ENCODE results near the gene LARGE1. TPM values are rescaled to one million over a fixed set of nuclear protein-coding genes. Genes with fewer than 3 reads are reported as not detected.

Gene LARGE1
- 1.4 TPM for polyA plus RNA-seq

DNA sequence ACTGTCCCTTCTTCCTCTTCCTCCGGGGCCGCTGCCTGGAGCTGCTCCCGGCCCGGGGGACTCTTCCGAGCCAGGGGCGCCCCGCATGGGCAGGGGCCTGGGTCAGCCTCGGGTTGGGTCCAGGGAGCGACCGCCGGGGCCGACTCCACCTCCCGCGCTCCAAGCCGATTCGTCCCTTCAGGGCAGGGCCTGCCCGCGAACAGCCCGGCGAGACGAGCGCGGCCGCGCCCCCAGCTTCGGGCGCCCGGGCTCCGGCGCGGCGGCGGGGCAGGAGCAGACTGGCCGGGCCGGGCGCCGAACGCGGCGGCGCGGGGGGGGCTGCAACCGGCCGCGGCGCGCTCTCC, at the start of gene LARGE1:
Gene LARGE1, minus strand, starts transcription at position 280 of the 344 bp plus-strand sequence.
- H3K27ac Mint-ChIP-seq = peak within 1 kb of the TSS; percentile 74 to 93 (median 82)
- peaks cover 12% of the 10 kb centered on the region for H3K27me3 Mint-ChIP-seq
- H3K4me1 Mint-ChIP-seq = peaks cover 15 to 33% (median 33%) of the 10 kb centered on the region in 3 donors
- peak within 1 kb of the TSS; percentile 88 to 97 (median 94) for H3K4me3 Mint-ChIP-seq
- H3K9me3 Mint-ChIP-seq = no peaks in the 10 kb centered on the region
- H3K36me3 Mint-ChIP-seq = no peaks in the 10 kb centered on the region

DNA sequence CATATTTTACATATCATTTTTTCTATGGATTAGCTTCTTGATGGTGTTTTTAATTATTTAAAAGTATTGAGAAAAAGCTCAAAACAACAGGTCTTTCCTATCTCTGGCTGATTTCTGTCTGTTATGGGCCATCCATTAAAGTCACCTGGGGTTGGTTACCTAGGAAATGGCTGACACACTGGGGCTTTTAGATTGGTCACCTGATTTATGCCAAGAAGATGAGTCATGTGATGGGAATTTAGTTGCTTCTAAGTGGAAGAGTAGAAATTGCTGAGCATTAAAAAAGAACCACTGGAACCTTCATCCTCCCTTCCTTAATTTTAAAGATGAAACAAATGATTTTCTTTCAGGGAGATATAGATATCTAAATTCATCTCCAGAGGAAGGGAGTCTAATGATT, 48.8 kb upstream of the LARGE1 start:
- H3K27me3 Mint-ChIP-seq = peaks cover 7% of the 10 kb centered on the region
- H3K27ac Mint-ChIP-seq = peak overlapping the region in 1 of 3 donors; percentile 4
- peaks cover 0 to 4% (median 0%) of the 10 kb centered on the region in 3 donors for H3K9me3 Mint-ChIP-seq
- H3K4me1 Mint-ChIP-seq = peaks cover 0 to 2% (median 0%) of the 10 kb centered on the region in 3 donors
- H3K4me3 Mint-ChIP-seq = no peak overlapping the region
- H3K36me3 Mint-ChIP-seq = no peaks in the 10 kb centered on the region

DNA sequence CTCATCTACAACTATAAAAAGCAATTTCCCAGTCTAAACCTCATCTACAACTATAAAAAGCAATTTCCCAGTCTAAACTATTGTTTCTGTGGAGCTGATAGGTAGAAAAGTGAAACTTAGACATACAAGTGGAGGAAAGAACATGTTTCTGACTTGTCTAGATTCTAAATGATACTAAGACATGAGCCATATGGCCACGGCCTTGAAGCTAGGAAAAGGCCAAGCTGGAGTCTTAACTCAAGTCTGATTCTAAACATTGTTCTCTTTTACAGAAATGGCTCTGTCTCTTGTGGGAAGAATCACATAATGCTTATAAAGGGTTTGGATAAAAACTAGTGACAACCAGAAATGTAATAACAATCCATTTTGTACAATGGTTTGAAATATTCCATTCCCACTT, 43.8 kb upstream of the LARGE1 start:
- Mint-ChIP-seq H3K4me3 (no peak overlapping the region), H3K9me3 (peaks cover 0 to 2% (median 0%) of the 10 kb centered on the region in 3 donors), H3K36me3 (no peaks in the 10 kb centered on the region), H3K4me1 (peaks cover 4 to 6% (median 6%) of the 10 kb centered on the region in 3 donors), H3K27ac (no peak overlapping the region), H3K27me3 (no peaks in the 10 kb centered on the region)

DNA sequence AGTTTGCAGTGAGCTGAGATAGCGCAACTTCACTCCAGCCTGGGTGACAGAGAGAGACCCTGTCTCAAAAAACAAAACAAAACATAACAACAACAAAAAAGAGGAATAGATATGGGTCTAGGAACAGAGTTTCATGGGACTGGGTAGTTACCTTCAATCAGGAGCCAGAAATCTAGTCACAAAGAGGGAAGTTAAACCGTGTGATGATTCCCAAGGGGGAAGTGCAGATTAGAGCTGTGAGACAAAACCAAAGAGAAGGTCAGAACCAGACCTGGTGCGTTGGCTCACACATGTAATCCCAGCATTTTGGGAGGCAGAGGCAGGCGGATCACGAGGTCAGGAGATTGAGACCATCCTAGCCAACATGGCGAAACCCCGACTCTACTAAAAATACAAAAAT, 42.1 kb upstream of the LARGE1 start:
- no peak overlapping the region for H3K27ac Mint-ChIP-seq
- peaks cover 4 to 6% (median 6%) of the 10 kb centered on the region in 3 donors for H3K4me1 Mint-ChIP-seq
- no peaks in the 10 kb centered on the region for H3K27me3 Mint-ChIP-seq
- H3K4me3 Mint-ChIP-seq = no peak overlapping the region
- H3K9me3 Mint-ChIP-seq = peaks cover 0 to 2% (median 0%) of the 10 kb centered on the region in 3 donors
- no peaks in the 10 kb centered on the region for H3K36me3 Mint-ChIP-seq

DNA sequence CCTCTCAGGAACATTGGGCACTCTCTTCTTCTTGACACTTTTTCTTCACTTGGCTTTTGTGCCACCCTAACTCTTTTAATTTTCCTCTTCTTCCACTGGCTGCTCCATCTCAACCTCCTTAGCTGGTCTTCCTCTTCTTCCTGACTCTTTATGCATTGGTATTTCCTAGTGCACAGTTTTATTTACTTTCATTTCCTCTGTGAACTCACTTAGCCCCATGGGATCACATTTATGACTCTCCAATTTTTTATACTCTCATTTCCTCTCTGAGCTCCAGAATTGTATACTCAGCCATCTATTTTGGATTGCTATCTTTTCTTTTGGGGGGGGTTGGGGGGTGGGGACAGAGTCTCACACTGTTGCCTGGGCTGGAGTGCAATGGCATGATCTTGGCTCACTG, 38.5 kb upstream of the LARGE1 start:
- no peaks in the 10 kb centered on the region for H3K36me3 Mint-ChIP-seq
- no peak overlapping the region for H3K27ac Mint-ChIP-seq
- H3K9me3 Mint-ChIP-seq = peaks cover 0 to 2% (median 0%) of the 10 kb centered on the region in 3 donors
- peaks cover 3 to 6% (median 4%) of the 10 kb centered on the region in 3 donors for H3K4me1 Mint-ChIP-seq
- peaks cover 4% of the 10 kb centered on the region for H3K27me3 Mint-ChIP-seq
- H3K4me3 Mint-ChIP-seq = no peak overlapping the region

DNA sequence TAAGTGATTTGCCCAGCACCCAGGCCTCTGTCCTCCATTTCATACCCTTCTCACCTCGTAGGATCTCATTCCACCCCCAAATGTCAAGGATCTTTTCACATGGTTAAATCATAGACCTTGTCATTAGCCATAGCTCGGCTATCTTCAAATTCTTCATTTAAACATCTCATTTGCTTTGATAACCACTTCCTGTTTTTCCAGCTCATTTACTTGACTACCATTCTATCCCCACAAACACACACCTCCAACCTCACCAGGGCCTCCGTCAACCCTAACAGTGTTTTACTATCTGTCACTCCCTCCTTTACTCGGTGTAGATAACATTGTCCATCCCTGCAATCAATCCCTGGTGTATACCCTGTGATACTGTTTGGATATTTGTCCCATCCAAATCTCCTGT, 36.8 kb upstream of the LARGE1 start:
- Mint-ChIP-seq H3K9me3 (peaks cover 0 to 4% (median 0%) of the 10 kb centered on the region in 3 donors), H3K36me3 (no peaks in the 10 kb centered on the region), H3K27me3 (peaks cover 7% of the 10 kb centered on the region), H3K4me1 (no peaks in the 10 kb centered on the region), H3K27ac (no peak overlapping the region), H3K4me3 (no peak overlapping the region)

DNA sequence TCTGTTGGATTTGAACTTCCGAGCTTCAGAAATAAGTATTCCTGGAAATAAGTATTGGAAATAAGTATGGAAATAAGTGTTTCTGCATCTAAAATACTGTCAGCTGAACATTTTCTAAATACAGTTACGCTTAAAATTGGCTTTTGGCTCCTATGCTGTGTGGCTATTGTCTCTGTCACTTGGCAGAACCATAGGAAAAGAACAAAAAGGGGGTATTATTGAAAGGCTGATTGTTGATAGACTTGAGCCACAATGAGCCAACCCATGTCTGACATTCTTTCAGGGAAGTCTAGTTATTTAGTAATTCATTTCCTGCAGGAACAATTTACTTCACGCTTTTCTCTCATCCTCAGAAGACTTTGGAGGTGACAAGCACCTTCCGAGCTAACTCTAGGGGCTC, 32.5 kb upstream of the LARGE1 start:
- no peak overlapping the region for H3K27ac Mint-ChIP-seq
- peaks cover 14% of the 10 kb centered on the region for H3K27me3 Mint-ChIP-seq
- peaks cover 0 to 3% (median 2%) of the 10 kb centered on the region in 3 donors for H3K9me3 Mint-ChIP-seq
- no peak overlapping the region for H3K4me3 Mint-ChIP-seq
- no peaks in the 10 kb centered on the region for H3K4me1 Mint-ChIP-seq
- no peaks in the 10 kb centered on the region for H3K36me3 Mint-ChIP-seq

DNA sequence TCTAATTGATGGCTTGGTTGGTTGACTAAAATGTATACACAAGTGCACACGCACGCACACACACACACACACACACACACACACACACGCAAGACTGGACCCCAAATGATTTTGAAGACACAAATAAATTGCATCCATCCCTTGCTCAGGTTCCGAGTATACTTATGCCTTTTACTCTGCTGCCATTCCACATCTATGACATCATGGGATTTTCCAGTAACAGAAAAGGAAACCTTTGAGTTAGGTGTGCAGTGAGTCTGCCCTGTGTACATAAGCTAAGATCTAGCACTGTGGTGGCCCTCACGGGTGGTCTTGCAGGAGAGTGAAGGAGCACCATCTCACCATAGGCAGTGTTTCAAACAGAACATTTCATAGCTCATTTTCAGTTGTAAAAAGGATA, 20.5 kb upstream of the LARGE1 start:
- peaks cover 0 to 1% (median 0%) of the 10 kb centered on the region in 3 donors for H3K4me1 Mint-ChIP-seq
- peaks cover 3% of the 10 kb centered on the region for H3K27me3 Mint-ChIP-seq
- no peak overlapping the region for H3K4me3 Mint-ChIP-seq
- peaks cover 2% of the 10 kb centered on the region for H3K36me3 Mint-ChIP-seq
- H3K9me3 Mint-ChIP-seq = peaks cover 0 to 11% (median 7%) of the 10 kb centered on the region in 3 donors
- no peak overlapping the region for H3K27ac Mint-ChIP-seq

DNA sequence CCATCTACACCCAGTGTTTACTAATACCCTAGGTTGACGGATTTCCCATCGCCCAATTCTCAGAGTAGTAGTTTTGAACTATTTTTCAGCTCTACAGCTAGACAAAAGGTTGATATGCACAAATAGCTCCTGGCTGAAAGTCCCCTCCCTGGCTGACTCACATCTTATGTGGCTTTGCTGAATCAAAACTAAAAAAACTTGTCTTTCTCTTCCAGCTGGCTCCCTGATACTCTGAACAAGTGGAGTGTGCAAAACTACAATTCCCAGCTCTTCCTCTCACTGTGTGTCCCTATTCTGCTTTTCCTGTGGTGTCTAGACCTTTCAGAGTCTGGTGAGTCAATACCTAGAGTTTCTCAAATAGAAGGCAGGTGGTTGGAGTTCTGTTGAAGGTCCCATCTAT, 12.7 kb upstream of the LARGE1 start:
- H3K4me1 Mint-ChIP-seq = peaks cover 0 to 2% (median 0%) of the 10 kb centered on the region in 3 donors
- peaks cover 2 to 4% (median 3%) of the 10 kb centered on the region in 3 donors for H3K9me3 Mint-ChIP-seq
- peaks cover 2% of the 10 kb centered on the region for H3K27me3 Mint-ChIP-seq
- peak overlapping the region in 1 of 4 donors; percentile 1 for H3K4me3 Mint-ChIP-seq
- H3K36me3 Mint-ChIP-seq = peaks cover 2% of the 10 kb centered on the region
- H3K27ac Mint-ChIP-seq = no peak overlapping the region

DNA sequence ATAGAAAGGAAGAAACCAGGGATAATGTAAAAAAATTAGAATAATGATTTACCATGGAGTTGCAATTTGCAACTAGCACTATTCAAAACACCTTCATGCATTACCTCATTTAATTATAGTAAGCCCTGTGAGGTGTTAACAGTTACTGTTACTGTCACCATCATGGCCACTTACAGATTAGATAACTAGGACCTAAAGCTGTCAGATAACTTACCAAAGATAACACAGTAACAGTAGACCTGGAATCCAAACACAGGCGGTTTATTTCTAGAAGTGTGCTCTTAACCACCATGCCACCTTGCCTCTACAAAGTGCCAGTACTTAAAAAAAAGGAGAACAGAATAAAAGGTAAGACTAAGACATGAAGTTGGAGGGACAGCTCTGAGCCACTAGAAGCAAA, 11.1 kb upstream of the LARGE1 start:
- peaks cover 0 to 2% (median 0%) of the 10 kb centered on the region in 3 donors for H3K4me1 Mint-ChIP-seq
- no peak overlapping the region for H3K4me3 Mint-ChIP-seq
- no peak overlapping the region for H3K27ac Mint-ChIP-seq
- H3K36me3 Mint-ChIP-seq = peaks cover 2% of the 10 kb centered on the region
- H3K9me3 Mint-ChIP-seq = peaks cover 0 to 4% (median 2%) of the 10 kb centered on the region in 3 donors
- peaks cover 2% of the 10 kb centered on the region for H3K27me3 Mint-ChIP-seq

DNA sequence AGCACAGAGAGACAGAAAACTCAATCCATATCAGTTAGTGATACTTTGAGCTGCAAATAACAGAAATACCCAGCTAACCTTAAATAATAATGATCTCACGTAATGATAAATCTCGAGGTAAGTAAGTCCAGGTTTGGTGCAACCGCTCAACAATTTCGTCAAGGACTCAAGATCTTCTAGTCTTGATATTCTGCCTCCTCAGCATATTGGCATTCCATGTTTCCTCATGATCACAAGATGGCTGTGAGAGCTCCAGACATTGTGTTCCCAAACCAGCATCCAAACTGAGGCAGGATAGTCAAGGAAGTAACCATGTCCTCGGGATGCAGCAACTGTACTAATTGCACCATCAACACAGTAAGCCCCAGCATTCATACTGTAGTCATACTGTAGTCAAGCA, 7.5 kb upstream of the LARGE1 start:
- Mint-ChIP-seq H3K36me3 (no peaks in the 10 kb centered on the region), H3K4me3 (no peak overlapping the region), H3K4me1 (peaks cover 3 to 11% (median 4%) of the 10 kb centered on the region in 3 donors), H3K9me3 (no peaks in the 10 kb centered on the region), H3K27me3 (peaks cover 7% of the 10 kb centered on the region), H3K27ac (no peak overlapping the region)

DNA sequence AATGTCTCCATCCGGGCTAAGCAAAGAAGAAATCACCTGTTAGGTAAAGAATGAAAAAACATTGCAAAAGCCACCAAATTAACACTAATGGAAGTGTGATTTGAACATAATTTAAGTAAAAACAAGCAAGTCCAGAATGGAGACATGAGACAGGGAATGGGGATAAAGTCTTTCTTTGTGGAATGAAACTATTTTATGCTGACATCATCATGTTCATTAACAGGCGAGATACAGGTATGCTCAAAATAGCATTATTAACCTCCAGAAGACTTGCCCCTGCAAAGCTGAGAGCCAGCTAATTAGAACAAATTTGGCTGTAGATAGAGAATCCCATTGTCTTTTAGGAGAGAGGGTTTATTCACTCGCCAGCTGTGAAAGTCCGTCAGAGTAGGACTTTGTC, 4.9 kb upstream of the LARGE1 start:
- no peaks in the 10 kb centered on the region for H3K36me3 Mint-ChIP-seq
- H3K4me3 Mint-ChIP-seq = no peak overlapping the region
- no peaks in the 10 kb centered on the region for H3K9me3 Mint-ChIP-seq
- H3K27me3 Mint-ChIP-seq = peaks cover 11% of the 10 kb centered on the region
- peaks cover 3 to 16% (median 8%) of the 10 kb centered on the region in 3 donors for H3K4me1 Mint-ChIP-seq
- peak overlapping the region in 1 of 3 donors; percentile 3 for H3K27ac Mint-ChIP-seq

DNA sequence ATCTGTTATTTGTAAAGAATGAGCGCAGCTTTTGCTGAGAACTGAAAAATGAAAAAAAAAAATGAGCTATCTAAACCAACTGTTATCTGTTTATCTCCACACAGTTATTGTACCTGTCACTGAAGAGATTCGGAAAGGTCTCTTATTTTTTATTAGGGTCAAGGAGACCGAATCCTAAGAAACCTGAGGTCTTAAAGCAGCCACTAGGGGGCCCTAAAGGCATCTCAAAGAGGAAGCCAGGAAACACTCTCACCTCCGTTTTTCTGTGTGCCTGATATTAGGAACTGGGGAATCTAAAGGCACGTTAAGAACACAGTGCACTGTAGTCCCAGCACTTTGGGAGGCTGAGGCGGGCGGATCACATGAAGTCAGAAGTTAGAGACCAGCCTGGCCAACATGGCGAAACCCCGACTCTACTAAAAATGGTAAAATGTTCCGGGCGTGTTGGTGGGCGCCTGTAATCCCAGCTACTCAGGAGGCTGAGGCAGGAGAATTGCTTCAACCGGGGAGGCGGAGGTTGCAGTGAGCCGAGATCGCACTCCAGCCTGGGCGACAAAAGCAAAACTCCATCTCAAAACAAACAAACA, 3.5 kb upstream of the LARGE1 start:
- no peaks in the 10 kb centered on the region for H3K36me3 Mint-ChIP-seq
- H3K9me3 Mint-ChIP-seq = no peaks in the 10 kb centered on the region
- H3K27ac Mint-ChIP-seq = peak overlapping the region in 1 of 3 donors; percentile 78
- peaks cover 12% of the 10 kb centered on the region for H3K27me3 Mint-ChIP-seq
- peaks cover 7 to 23% (median 15%) of the 10 kb centered on the region in 3 donors for H3K4me1 Mint-ChIP-seq
- H3K4me3 Mint-ChIP-seq = peak overlapping the region; percentile 26 to 88 (median 60)

DNA sequence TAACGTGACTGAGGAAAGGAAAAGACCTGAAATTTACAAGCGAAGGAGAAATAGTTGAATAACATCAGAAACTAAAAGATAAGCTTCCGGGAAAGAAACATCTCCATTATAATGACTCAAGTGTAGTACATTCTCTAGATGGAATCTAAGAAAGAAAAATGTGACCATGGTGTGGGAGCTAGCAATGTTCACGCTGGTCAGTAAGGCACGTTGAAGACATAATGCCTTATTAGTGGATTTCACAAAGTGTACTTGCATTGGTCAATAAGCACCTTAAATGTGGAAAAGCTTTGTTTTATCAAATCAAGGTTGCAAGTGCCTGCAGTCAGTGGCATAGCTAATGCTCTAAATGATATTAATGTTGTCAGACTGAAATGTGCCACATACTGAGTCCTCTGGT, 2.8 kb upstream of the LARGE1 start:
- peak overlapping the region; percentile 86 to 95 (median 91) for H3K4me3 Mint-ChIP-seq
- no peaks in the 10 kb centered on the region for H3K9me3 Mint-ChIP-seq
- peaks cover 12% of the 10 kb centered on the region for H3K27me3 Mint-ChIP-seq
- H3K27ac Mint-ChIP-seq = peak overlapping the region in 2 of 3 donors; percentile 54 to 78
- peaks cover 11 to 28% (median 19%) of the 10 kb centered on the region in 3 donors for H3K4me1 Mint-ChIP-seq
- H3K36me3 Mint-ChIP-seq = no peaks in the 10 kb centered on the region

DNA sequence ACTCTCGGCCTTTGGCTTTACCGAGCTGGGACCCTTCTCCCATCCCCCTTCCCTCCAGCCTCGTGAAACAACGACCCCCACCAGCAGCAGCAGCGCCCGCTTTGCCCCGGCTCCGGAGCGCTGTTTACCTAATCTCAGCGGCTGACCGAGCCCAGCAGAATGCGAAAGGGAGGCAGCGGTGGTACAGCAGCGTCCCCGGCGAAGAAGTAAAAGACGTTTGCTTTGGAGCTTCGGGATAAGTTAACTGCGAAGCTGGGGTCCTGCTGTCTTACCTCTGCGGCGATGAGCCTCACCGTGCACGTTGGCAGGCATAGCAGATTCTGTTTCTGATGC, 2.0 kb upstream of the LARGE1 start:
- Mint-ChIP-seq H3K36me3 (no peaks in the 10 kb centered on the region), H3K27ac (peak overlapping the region; percentile 54 to 78 (median 71)), H3K9me3 (no peaks in the 10 kb centered on the region), H3K27me3 (peaks cover 12% of the 10 kb centered on the region), H3K4me1 (peaks cover 15 to 32% (median 24%) of the 10 kb centered on the region in 3 donors), H3K4me3 (peak overlapping the region; percentile 86 to 95 (median 91))

All from IgD-negative memory B cell (primary cell).